ENCODE data around the gene ROBO1. TPM values are rescaled to one million over a fixed set of nuclear protein-coding genes. Genes with fewer than 3 reads are reported as not detected.

The ROBO1 gene
- total RNA-seq, 2 experiments from 2014 or later: 0.36 to 0.69 TPM

- no peak for DNase-seq
- intact Hi-C loops (cut with DNase I, micrococcal nuclease): no loop called here
Observed at GRCh38 chr3:78569804-78570203, 1198.0 kb downstream of the ROBO1 start.

GRCh38 chr3:78565712-78566111 is 1202.1 kb downstream of the ROBO1 start:
- ChIA-PET POLR2A (no interaction called here), CTCF (no interaction called here)
- ATAC-seq (ENCODE audit: poor library complexity) (no peak), DNase-seq (no peak)
- H3K27ac Mint-ChIP-seq: no peak overlapping the region
- H3K9me3 ChIP-seq (ENCODE audit: control insufficient read depth in 1 of 2, insufficient read depth in 1 of 2, low read length in 2 of 2): no peaks in the 10 kb centered on the region
- H3K4me1 ChIP-seq (ENCODE audit: insufficient read depth, low read length): no peaks in the 10 kb centered on the region
- no peaks in the 10 kb centered on the region for H3K36me3 ChIP-seq (ENCODE audit: insufficient read depth, low read length)
- H3K27me3 Mint-ChIP-seq: no peaks in the 10 kb centered on the region
- H3K27me3 ChIP-seq (ENCODE audit: control insufficient read depth in 1 of 2, insufficient read depth in 2 of 2, low read length in 2 of 2): no peaks in the 10 kb centered on the region
- peaks cover 14% of the 10 kb centered on the region for H3K9me3 Mint-ChIP-seq
- no peaks in the 10 kb centered on the region for H3K36me3 Mint-ChIP-seq (ENCODE audit: low read depth)
- TF ChIP-seq CTCF (IDR thresholded peaks at IDR 0.05): no peak
- no peaks in the 10 kb centered on the region for H3K4me1 Mint-ChIP-seq (ENCODE audit: low read depth)
- no peak overlapping the region for H3K27ac ChIP-seq (ENCODE audit: low read depth in 1 of 2, low read length in 2 of 2)
- intact Hi-C loops (cut with DNase I, micrococcal nuclease): no loop called here
- H3K4me3 ChIP-seq (ENCODE audit: low read length): no peak overlapping the region
- no peak overlapping the region for H3K4me3 Mint-ChIP-seq

More at GRCh38 chr3:78569804-78570203, 1198.0 kb downstream of the ROBO1 start:
- H3K4me1 Mint-ChIP-seq (ENCODE audit: low read depth): no peaks in the 10 kb centered on the region
- H3K4me1 ChIP-seq (ENCODE audit: insufficient read depth, low read length): no peaks in the 10 kb centered on the region
- H3K36me3 Mint-ChIP-seq (ENCODE audit: low read depth): no peaks in the 10 kb centered on the region
- H3K4me3 ChIP-seq (ENCODE audit: low read length): no peak overlapping the region
- ATAC-seq (ENCODE audit: poor library complexity): no peak
- TF ChIP-seq CTCF (IDR thresholded peaks at IDR 0.05): no peak
- no peaks in the 10 kb centered on the region for H3K36me3 ChIP-seq (ENCODE audit: insufficient read depth, low read length)
- H3K27me3 Mint-ChIP-seq: no peaks in the 10 kb centered on the region
- H3K9me3 Mint-ChIP-seq: peaks cover 9% of the 10 kb centered on the region
- no peak overlapping the region for H3K4me3 Mint-ChIP-seq
- CTCF ChIA-PET: no interaction called here
- H3K27ac Mint-ChIP-seq: no peak overlapping the region
- POLR2A ChIA-PET: no interaction called here
- H3K9me3 ChIP-seq (ENCODE audit: control insufficient read depth in 1 of 2, insufficient read depth in 1 of 2, low read length in 2 of 2): no peaks in the 10 kb centered on the region
- H3K27me3 ChIP-seq (ENCODE audit: control insufficient read depth in 1 of 2, insufficient read depth in 2 of 2, low read length in 2 of 2): no peaks in the 10 kb centered on the region
- H3K27ac ChIP-seq (ENCODE audit: low read depth in 1 of 2, low read length in 2 of 2): no peak overlapping the region

- peaks cover 0 to 4% of the 10 kb centered on the region in 2 experiments for H3K9me3 ChIP-seq (ENCODE audit: control insufficient read depth in 1 of 2, insufficient read depth in 1 of 2, low read length in 2 of 2)
- Mint-ChIP-seq H3K27me3 (no peaks in the 10 kb centered on the region), H3K9me3 (peaks cover 12% of the 10 kb centered on the region), H3K27ac (no peak overlapping the region), H3K36me3 (ENCODE audit: low read depth) (no peaks in the 10 kb centered on the region), H3K4me3 (no peak overlapping the region), H3K4me1 (ENCODE audit: low read depth) (no peaks in the 10 kb centered on the region)
- ATAC-seq (ENCODE audit: poor library complexity) (no peak), DNase-seq (no peak)
- H3K27ac ChIP-seq (ENCODE audit: low read depth in 1 of 2, low read length in 2 of 2): no peak overlapping the region
- ChIA-PET POLR2A (no interaction called here), CTCF (no interaction called here)
- no peak for TF ChIP-seq CTCF (IDR thresholded peaks at IDR 0.05)
- no peak overlapping the region for H3K4me3 ChIP-seq (ENCODE audit: low read length)
- no peaks in the 10 kb centered on the region for H3K4me1 ChIP-seq (ENCODE audit: insufficient read depth, low read length)
- intact Hi-C loops (cut with DNase I, micrococcal nuclease): no loop called here
- H3K36me3 ChIP-seq (ENCODE audit: insufficient read depth, low read length): no peaks in the 10 kb centered on the region
- H3K27me3 ChIP-seq (ENCODE audit: control insufficient read depth in 1 of 2, insufficient read depth in 2 of 2, low read length in 2 of 2): no peaks in the 10 kb centered on the region
Observed at GRCh38 chr3:78562328-78562727, 1205.5 kb downstream of the ROBO1 start.

Small RNA genes lying within 50 kb of the gene (microRNA-seq; reads per million reads assigned to microRNA genes)
- not detected for gene MIR3923 (ENCODE audit: borderline microRNAs expressed, borderline replicate concordance)

All from CD4-positive, alpha-beta T cell (primary cell).